GM12891 (cell line): ENCODE results near the gene TMA7B.

Source experiments
- DNase-seq: peaks from one replicate; pipeline ENCODE4 v3.0.0; 2011; ENCODE audit warnings: low spot score; ENCODE audit not compliant: insufficient read length
- FAIRE-seq: peaks from 2 replicates; lab custom pipeline; 2011; peaks lifted over from hg19 to GRCh38; lab: Jason Lieb, UNC
- PAX5 ChIP-seq: IDR thresholded peaks from 2 replicates; pipeline ENCODE4 v1.6.1; 2011; ENCODE audit warnings: low read length, moderate library complexity, mild to moderate bottlenecking; ENCODE audit not compliant: insufficient read depth, severe bottlenecking
- POLR2A ChIP-seq: IDR thresholded peaks from 2 replicates; pipeline ENCODE4 v1.6.1; 2011; ENCODE audit warnings: low read depth, low read length, control low read depth
- POLR2AphosphoS5 ChIP-seq: IDR thresholded peaks from 2 replicates; pipeline ENCODE4 v1.6.1; 2011; ENCODE audit warnings: low read depth, low read length, control low read depth
- POU2F2 ChIP-seq: IDR thresholded peaks from 2 replicates; pipeline ENCODE4 v1.6.1; 2011; ENCODE audit warnings: low read depth, mild to moderate bottlenecking, control low read depth, low read length, moderate library complexity
- SPI1 ChIP-seq: IDR thresholded peaks from 2 replicates; pipeline ENCODE4 v1.6.1; 2011; ENCODE audit warnings: low read depth, low read length, control low read depth
- TAF1 ChIP-seq: IDR thresholded peaks from 2 replicates; pipeline ENCODE4 v1.6.1; 2011; ENCODE audit warnings: low read depth, low read length, control low read depth

Gene TMA7B

GRCh38 chr22:39979458-39979857 is 19.3 kb downstream of the TMA7B start:
- no peak for DNase-seq
- no peak for TF ChIP-seq SPI1
- no peak for TF ChIP-seq PAX5
- no peak for TF ChIP-seq POLR2A
- no peak for TF ChIP-seq TAF1
- TF ChIP-seq POLR2AphosphoS5: no peak
- TF ChIP-seq POU2F2: no peak
- no peak for FAIRE-seq

GRCh38 chr22:39980596-39980995 is 20.4 kb downstream of the TMA7B start:
- FAIRE-seq: no peak

DNA sequence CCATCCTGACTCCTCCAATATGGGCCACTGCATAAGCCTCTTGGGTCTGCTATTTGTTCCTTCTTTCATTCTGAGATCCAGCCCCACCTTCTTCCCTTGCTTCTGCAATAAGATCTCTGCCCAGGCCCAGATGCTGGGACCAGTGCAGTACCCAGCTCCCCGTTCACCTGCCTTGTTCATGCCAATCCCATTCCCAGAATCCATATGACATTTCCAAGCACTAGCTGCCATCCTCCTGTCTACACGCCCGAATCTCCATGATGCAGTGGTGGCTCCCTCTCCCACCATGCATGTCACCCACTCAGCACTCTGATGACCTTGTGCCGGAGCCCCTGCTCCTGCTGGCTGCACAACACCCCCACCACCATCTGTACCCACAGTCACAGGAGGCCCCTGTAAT is 23.1 kb downstream of the TMA7B start:
- DNase-seq: no peak
- TF ChIP-seq POLR2AphosphoS5 (no peak), SPI1 (no peak), PAX5 (no peak), TAF1 (no peak), POU2F2 (no peak), POLR2A (no peak)
- no peak for FAIRE-seq

More at GRCh38 chr22:39980596-39980995, 20.4 kb downstream of the TMA7B start:
- TF ChIP-seq TAF1 (no peak), PAX5 (no peak), POU2F2 (no peak), POLR2AphosphoS5 (no peak), POLR2A (no peak), SPI1 (no peak)
- no peak for DNase-seq

DNA sequence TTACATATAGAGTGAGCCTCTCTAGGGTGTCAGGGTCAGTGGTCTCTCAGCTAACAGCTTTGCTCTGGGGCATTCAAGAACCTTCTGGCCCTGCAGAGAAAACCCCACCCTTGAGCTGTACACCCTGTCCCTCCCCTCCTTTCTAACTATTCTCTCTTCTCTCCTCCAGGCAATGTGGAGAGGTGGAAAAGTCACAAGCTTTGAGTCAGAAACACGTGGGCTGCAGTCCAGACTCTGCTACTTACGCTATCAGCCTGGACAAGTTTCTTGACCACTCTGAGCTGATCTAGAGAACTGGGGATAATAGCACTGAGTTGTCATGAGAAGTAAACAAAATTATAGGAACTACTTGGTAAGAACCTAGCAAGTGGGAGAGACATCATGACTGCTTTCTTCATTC is 23.8 kb downstream of the TMA7B start:
- FAIRE-seq (no peak), DNase-seq (no peak)
- TF ChIP-seq POU2F2: no peak
- no peak for TF ChIP-seq POLR2A
- no peak for TF ChIP-seq TAF1
- no peak for TF ChIP-seq PAX5
- TF ChIP-seq POLR2AphosphoS5: no peak
- TF ChIP-seq SPI1: no peak

- TF ChIP-seq POLR2A (no peak), SPI1 (no peak), POU2F2 (no peak), POLR2AphosphoS5 (no peak), TAF1 (no peak), PAX5 (no peak)
- DNase-seq: no peak
- FAIRE-seq: no peak
Measured at GRCh38 chr22:39984746-39985145, 24.5 kb downstream of the TMA7B start.

GRCh38 chr22:39985383-39986035 is 25.3 kb downstream of the TMA7B start:
- TF ChIP-seq POLR2A (no peak), POU2F2 (no peak), TAF1 (no peak), PAX5 (no peak), POLR2AphosphoS5 (no peak), SPI1 (no peak)
- DNase-seq: no peak
- FAIRE-seq: peak; percentile 66

DNA sequence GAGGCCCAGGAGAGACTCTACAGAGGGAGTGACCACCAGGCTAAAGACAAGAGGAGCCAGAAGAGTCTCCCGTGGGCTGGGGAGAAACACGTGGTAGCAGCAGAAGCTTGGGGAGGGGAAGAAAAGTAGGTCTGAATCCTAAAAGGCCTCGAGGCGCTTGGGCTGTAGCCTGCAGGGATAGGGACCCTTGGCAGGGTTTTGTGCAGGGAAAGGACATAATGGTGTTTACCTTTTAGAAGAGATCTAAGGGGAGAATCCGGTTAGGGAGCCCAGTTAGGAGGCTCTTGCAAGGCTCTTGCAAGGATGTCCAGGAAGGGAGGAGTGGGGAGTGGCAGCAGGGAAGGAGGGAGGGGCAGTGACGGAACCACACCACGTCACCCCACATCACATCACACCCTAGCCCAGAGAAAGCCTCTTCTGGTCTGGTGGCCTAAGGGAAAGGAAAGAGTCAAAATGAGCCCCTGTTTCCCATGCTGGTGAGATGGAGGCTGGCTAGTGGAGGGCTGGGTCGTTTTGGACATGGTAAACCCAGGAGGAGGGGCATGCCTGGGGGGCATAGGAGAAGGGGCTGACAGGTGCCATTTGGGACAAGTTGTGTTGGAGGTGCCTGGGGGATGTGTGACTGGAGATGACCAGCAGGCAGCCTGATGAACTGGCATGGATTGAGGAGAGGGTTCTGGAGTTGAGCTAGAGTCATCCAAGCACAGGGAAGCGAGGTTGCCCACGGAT is 28.4 kb downstream of the TMA7B start:
- FAIRE-seq: no peak
- TF ChIP-seq POLR2A (no peak), POLR2AphosphoS5 (no peak), SPI1 (no peak), TAF1 (no peak), PAX5 (no peak), POU2F2 (no peak)

DNA sequence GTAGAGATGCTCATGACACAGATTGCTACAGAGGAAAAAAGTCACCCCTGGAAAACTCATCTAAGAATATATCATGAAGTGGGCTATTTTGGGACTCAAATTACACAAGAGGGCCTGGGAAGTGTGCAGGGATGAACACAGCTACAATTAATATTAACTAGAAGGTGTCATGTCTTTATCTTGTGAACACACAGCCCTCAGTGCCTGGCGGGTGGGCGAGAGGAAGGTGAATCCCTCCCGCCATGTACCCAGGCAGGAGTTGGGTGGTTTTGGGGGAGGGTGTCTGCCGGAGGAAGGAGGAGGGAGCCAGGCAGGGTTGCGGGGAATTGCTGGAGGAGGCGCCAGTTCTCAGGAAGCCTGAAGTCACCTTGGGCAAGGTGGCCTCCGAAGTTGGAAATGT is 29.4 kb downstream of the TMA7B start:
- no peak for FAIRE-seq

More for the DNA sequence above, 28.4 kb downstream of the TMA7B start:
- no peak for DNase-seq

GRCh38 chr22:39990686-39991085 is 30.5 kb downstream of the TMA7B start:
- DNase-seq (no peak), FAIRE-seq (no peak)
- TF ChIP-seq POLR2AphosphoS5 (no peak), PAX5 (no peak), POLR2A (no peak), TAF1 (no peak), SPI1 (no peak), POU2F2 (no peak)

More for the DNA sequence above, 29.4 kb downstream of the TMA7B start:
- no peak for TF ChIP-seq POLR2A
- TF ChIP-seq SPI1: no peak
- no peak for TF ChIP-seq POLR2AphosphoS5
- TF ChIP-seq PAX5: no peak
- no peak for TF ChIP-seq TAF1
- TF ChIP-seq POU2F2: no peak
- no peak for DNase-seq
